Kidney epithelial cell (primary cell): ENCODE measurements around the gene SPTB. TPM values are rescaled to one million over a fixed set of nuclear protein-coding genes. Genes with fewer than 3 reads are reported as not detected.

Experiments used
- DNase-seq: peaks from one replicate; pipeline ENCODE4 v3.0.0-alpha.2; 2010; ENCODE audit warnings: low read depth
- H3K27me3 ChIP-seq: 2 replicates; pipeline ENCODE4 v1.6.0; 2011; ENCODE audit warnings: low read length; ENCODE audit not compliant: control insufficient read depth, insufficient read depth
- H3K36me3 ChIP-seq: 2 replicates; pipeline ENCODE4 v1.5.1; 2011; ENCODE audit warnings: low read length; ENCODE audit not compliant: control insufficient read depth, insufficient read depth
- H3K4me3 ChIP-seq: 2 replicates; pipeline ENCODE4 v1.5.1; 2011; ENCODE audit warnings: low read depth, mild to moderate bottlenecking, control low read depth, low read length
- CTCF ChIP-seq: IDR thresholded peaks from 2 replicates; pipeline ENCODE4 v1.5.1; 2011; ENCODE audit warnings: mild to moderate bottlenecking, moderate library complexity, low read length, control low read depth, inconsistent platforms; ENCODE audit not compliant: insufficient read depth, poor library complexity, severe bottlenecking
- total RNA-seq: library from RNA; depleted of rRNA; stranded (reverse); fragments of >200 nt; gene quantifications from 2 replicates; pipeline ENCODE4 v1.2.3, GENCODE V29; 2015

The SPTB gene
- total RNA-seq, 1 donor from 2014 or later, result 0.54 TPM

GRCh38 chr14:64778104-64778754 lies 101.5 kb downstream of the SPTB start:
- Histone ChIP-seq H3K36me3 (no peaks in the 10 kb centered on the region), H3K27me3 (no peaks in the 10 kb centered on the region), H3K4me3 (no peak overlapping the region)
- TF ChIP-seq CTCF, result no peak
- no peak for DNase-seq

- no peak for DNase-seq
- Histone ChIP-seq H3K4me3 (no peak overlapping the region), H3K36me3 (no peaks in the 10 kb centered on the region), H3K27me3 (no peaks in the 10 kb centered on the region)
- TF ChIP-seq CTCF, result no peak
Measured at GRCh38 chr14:64777461-64777860, 102.2 kb downstream of the SPTB start.

GRCh38 chr14:64775081-64775777 lies 104.5 kb downstream of the SPTB start:
- no peak for TF ChIP-seq CTCF
- Histone ChIP-seq H3K4me3 (no peak overlapping the region), H3K36me3 (no peaks in the 10 kb centered on the region), H3K27me3 (no peaks in the 10 kb centered on the region)
- no peak for DNase-seq

- Histone ChIP-seq H3K4me3 (no peak overlapping the region), H3K27me3 (peaks cover 1% of the 10 kb centered on the region), H3K36me3 (no peaks in the 10 kb centered on the region)
- TF ChIP-seq CTCF, result no peak
- DNase-seq, result no peak
Measured at GRCh38 chr14:64774272-64774671, 105.4 kb downstream of the SPTB start.

GRCh38 chr14:64773577-64773976 lies 106.1 kb downstream of the SPTB start:
- Histone ChIP-seq H3K36me3 (no peaks in the 10 kb centered on the region), H3K27me3 (peaks cover 2% of the 10 kb centered on the region), H3K4me3 (no peak overlapping the region)
- no peak for TF ChIP-seq CTCF
- no peak for DNase-seq
